ENCODE results near the gene FAM200B.

DNA sequence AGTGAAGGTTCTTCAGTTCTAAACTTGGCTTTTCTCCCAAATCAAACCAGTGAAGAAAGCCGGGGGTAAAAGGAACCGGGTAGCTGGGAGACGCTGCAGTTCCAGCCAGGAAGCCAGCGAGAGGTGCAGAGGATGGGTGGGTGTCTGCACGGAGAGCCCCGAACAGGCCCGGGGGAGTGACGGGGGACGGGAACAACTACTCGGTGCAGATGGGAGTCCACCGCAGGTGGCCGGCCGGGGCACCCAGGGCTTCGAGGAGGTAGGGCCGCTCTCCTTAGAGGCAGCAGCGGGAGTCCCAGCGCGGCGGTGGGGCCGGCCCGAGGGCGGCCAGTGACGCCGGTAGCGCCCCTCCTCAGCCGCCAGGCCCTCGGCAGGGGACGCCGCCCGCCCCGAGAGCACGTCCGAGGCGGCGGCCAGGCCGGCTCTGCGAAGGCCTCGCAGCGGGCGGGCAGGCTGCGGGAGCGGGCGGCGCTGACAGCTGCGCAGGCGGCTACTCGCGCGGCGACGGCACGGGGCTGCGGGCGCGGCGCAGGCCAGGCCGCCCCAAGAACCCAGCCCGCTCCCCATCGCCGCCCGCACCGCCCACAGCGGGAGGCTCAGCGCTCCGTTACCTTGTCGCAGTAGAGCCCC, 26.9 kb upstream of the FAM200B start:
- TF ChIP-seq, protein P1, sequence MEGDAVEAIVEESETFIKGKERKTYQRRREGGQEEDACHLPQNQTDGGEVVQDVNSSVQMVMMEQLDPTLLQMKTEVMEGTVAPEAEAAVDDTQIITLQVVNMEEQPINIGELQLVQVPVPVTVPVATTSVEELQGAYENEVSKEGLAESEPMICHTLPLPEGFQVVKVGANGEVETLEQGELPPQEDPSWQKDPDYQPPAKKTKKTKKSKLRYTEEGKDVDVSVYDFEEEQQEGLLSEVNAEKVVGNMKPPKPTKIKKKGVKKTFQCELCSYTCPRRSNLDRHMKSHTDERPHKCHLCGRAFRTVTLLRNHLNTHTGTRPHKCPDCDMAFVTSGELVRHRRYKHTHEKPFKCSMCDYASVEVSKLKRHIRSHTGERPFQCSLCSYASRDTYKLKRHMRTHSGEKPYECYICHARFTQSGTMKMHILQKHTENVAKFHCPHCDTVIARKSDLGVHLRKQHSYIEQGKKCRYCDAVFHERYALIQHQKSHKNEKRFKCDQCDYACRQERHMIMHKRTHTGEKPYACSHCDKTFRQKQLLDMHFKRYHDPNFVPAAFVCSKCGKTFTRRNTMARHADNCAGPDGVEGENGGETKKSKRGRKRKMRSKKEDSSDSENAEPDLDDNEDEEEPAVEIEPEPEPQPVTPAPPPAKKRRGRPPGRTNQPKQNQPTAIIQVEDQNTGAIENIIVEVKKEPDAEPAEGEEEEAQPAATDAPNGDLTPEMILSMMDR (IDR thresholded peaks at IDR 0.05) = no peak
- no peak for TF ChIP-seq POLR2A (IDR thresholded peaks at IDR 0.05)
